HepG2 (cell line): Measurements from ENCODE around the gene SLC41A3. TPM values are rescaled to one million over a fixed set of nuclear protein-coding genes. Genes with fewer than 3 reads are reported as not detected.

Experiments
- KDM2A ChIP-seq: sonication (generic); formaldehyde crosslinking; IDR thresholded peaks from 2 replicates; pipeline ENCODE4 v1.4.0; 2020; ENCODE audit warnings: low read depth, missing genetic modification reagents, borderline replicate concordance
- MAZ ChIP-seq, 2 experiments: sonication (generic) in 1 of 2; formaldehyde crosslinking in 1 of 2; IDR thresholded peaks; 2 replicates each; pipeline versions ENCODE4 v1.5.0 to v1.6.1; 2012 to 2020; ENCODE audit warnings: low read depth in 2 of 2, mild to moderate bottlenecking in 2 of 2, borderline replicate concordance in 1 of 2, improper control_type of control experiment in 1 of 2, low read length in 1 of 2, missing genetic modification reagents in 1 of 2, moderate library complexity in 1 of 2
- NR2F2 ChIP-seq: IDR thresholded peaks from 2 replicates; pipeline ENCODE4 v1.6.1; 2012; ENCODE audit warnings: low read depth, inconsistent platforms, borderline replicate concordance
- ZC3H13 ChIP-seq: sonication (generic); formaldehyde crosslinking; IDR thresholded peaks from 2 replicates; pipeline ENCODE4 v1.8.1; 2023; ENCODE audit warnings: mild to moderate bottlenecking, missing genetic modification reagents, moderate library complexity
- ZNF224 ChIP-seq: sonication (generic); formaldehyde crosslinking; IDR thresholded peaks from 2 replicates; pipeline ENCODE4 v1.5.0; 2020; ENCODE audit warnings: mild to moderate bottlenecking, missing genetic modification reagents
- ZNF546 ChIP-seq: sonication (generic); formaldehyde crosslinking; conservative IDR thresholded peaks from 2 replicates; pipeline ENCODE4 v1.8.1; 2023; ENCODE audit warnings: mild to moderate bottlenecking, missing genetic modification reagents
- ZNF703 ChIP-seq: sonication (generic); formaldehyde crosslinking; IDR thresholded peaks from 2 replicates; pipeline ENCODE4 v1.5.1; 2020; ENCODE audit warnings: missing genetic modification reagents, mild to moderate bottlenecking, moderate library complexity, borderline replicate concordance
- polyA plus RNA-seq, 8 experiments: library from polyadenylated mRNA; depleted of rRNA in 3 of 8; stranded (reverse) in 7 of 8; unstranded in 1 of 8; fragments of >200 nt; fragmentation: Illumina TruSeq in 4 of 8; extraction: Trizol in 4 of 8; gene quantifications; 2 replicates each; pipeline versions ENCODE4 v1.2.1 to v1.2.3, GENCODE V29; 2011 to 2016; ENCODE audit warnings: low read depth in 4 of 8, missing spikeins in 1 of 8, mixed read lengths in 1 of 8; ENCODE audit not compliant: insufficient read depth in 1 of 8
- total RNA-seq, 5 experiments: library from RNA; depleted of rRNA; stranded (reverse); fragments of >200 nt; fragmentation: Illumina TruSeq; extraction: Trizol; gene quantifications; 2 replicates each; pipeline ENCODE4 v1.2.3, GENCODE V29; 2016; ENCODE audit warnings: low read depth in 1 of 5
- TF ChIP-seq, protein P1 (sequence below): sonication (generic); formaldehyde crosslinking; IDR thresholded peaks from 2 replicates; pipeline ENCODE4 v1.8.1; 2022; ENCODE audit warnings: low read depth, mild to moderate bottlenecking, missing genetic modification reagents
- TF ChIP-seq, protein P2 (sequence below): sonication (generic); formaldehyde crosslinking; IDR thresholded peaks from 2 replicates; pipeline ENCODE4 v1.4.0; 2020; ENCODE audit warnings: missing genetic modification reagents, borderline replicate concordance

SLC41A3 gene
- total and polyA plus RNA-seq, 2 of the 13 experiments (the other 11 are each of a cell fraction or from before 2014, with no cell fraction given), result 26.0 to 71.1 TPM

DNA sequence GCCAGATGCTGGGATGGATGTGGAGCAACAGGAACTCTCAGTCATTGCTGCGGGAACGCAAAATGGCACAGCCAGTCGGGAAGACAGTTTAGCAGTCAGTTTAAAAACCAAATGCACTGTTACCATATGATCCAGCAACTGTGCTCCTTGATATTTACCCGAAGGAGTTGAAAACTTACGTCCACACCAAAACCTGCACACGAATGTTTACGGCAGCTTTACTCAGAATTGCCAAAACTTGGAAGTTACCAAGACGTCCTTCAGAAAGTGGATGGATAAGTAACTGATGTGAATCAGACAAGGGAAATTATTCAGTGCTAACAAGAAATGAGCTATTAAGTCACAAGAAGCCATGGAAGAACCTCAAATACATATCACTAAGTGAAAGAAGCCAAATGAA lies 36.1 kb upstream of the SLC41A3 start (continued):
- TF ChIP-seq, protein P1, sequence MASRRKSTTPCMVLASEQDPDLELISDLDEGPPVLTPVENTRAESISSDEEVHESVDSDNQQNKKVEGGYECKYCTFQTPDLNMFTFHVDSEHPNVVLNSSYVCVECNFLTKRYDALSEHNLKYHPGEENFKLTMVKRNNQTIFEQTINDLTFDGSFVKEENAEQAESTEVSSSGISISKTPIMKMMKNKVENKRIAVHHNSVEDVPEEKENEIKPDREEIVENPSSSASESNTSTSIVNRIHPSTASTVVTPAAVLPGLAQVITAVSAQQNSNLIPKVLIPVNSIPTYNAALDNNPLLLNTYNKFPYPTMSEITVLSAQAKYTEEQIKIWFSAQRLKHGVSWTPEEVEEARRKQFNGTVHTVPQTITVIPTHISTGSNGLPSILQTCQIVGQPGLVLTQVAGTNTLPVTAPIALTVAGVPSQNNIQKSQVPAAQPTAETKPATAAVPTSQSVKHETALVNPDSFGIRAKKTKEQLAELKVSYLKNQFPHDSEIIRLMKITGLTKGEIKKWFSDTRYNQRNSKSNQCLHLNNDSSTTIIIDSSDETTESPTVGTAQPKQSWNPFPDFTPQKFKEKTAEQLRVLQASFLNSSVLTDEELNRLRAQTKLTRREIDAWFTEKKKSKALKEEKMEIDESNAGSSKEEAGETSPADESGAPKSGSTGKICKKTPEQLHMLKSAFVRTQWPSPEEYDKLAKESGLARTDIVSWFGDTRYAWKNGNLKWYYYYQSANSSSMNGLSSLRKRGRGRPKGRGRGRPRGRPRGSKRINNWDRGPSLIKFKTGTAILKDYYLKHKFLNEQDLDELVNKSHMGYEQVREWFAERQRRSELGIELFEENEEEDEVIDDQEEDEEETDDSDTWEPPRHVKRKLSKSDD, result no peak
- TF ChIP-seq ZNF224 (CRISPR knock-in tag) (no peak), ZC3H13 (no peak), KDM2A (CRISPR knock-in tag) (no peak), MAZ (IDR thresholded peaks at IDR 0.05; ENCODE audit: borderline replicate concordance, low read depth, low read length) (no peak), MAZ (CRISPR knock-in tag; IDR thresholded peaks at IDR 0.05; ENCODE audit: low read depth) (no peak), ZNF703 (no peak), ZNF546 (CRISPR knock-in tag) (no peak), NR2F2 (no peak)
- TF ChIP-seq, protein P2, sequence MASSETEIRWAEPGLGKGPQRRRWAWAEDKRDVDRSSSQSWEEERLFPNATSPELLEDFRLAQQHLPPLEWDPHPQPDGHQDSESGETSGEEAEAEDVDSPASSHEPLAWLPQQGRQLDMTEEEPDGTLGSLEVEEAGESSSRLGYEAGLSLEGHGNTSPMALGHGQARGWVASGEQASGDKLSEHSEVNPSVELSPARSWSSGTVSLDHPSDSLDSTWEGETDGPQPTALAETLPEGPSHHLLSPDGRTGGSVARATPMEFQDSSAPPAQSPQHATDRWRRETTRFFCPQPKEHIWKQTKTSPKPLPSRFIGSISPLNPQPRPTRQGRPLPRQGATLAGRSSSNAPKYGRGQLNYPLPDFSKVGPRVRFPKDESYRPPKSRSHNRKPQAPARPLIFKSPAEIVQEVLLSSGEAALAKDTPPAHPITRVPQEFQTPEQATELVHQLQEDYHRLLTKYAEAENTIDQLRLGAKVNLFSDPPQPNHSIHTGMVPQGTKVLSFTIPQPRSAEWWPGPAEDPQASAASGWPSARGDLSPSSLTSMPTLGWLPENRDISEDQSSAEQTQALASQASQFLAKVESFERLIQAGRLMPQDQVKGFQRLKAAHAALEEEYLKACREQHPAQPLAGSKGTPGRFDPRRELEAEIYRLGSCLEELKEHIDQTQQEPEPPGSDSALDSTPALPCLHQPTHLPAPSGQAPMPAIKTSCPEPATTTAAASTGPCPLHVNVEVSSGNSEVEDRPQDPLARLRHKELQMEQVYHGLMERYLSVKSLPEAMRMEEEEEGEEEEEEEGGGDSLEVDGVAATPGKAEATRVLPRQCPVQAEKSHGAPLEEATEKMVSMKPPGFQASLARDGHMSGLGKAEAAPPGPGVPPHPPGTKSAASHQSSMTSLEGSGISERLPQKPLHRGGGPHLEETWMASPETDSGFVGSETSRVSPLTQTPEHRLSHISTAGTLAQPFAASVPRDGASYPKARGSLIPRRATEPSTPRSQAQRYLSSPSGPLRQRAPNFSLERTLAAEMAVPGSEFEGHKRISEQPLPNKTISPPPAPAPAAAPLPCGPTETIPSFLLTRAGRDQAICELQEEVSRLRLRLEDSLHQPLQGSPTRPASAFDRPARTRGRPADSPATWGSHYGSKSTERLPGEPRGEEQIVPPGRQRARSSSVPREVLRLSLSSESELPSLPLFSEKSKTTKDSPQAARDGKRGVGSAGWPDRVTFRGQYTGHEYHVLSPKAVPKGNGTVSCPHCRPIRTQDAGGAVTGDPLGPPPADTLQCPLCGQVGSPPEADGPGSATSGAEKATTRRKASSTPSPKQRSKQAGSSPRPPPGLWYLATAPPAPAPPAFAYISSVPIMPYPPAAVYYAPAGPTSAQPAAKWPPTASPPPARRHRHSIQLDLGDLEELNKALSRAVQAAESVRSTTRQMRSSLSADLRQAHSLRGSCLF (CRISPR knock-in tag), result no peak
